WI38 (cell line): Measurements from ENCODE around the gene PHYH.

ENCODE experiments used
- H3K4me3 ChIP-seq: 2 replicates; pipeline ENCODE4 v1.5.1; 2011; ENCODE audit warnings: low read depth, mild to moderate bottlenecking, control low read depth, low read length
- TF ChIP-seq, protein P1 (sequence below): IDR thresholded peaks from 2 replicates; pipeline ENCODE4 v1.5.1; 2012; ENCODE audit warnings: low read depth, mild to moderate bottlenecking, control low read depth, low read length

Gene PHYH

DNA sequence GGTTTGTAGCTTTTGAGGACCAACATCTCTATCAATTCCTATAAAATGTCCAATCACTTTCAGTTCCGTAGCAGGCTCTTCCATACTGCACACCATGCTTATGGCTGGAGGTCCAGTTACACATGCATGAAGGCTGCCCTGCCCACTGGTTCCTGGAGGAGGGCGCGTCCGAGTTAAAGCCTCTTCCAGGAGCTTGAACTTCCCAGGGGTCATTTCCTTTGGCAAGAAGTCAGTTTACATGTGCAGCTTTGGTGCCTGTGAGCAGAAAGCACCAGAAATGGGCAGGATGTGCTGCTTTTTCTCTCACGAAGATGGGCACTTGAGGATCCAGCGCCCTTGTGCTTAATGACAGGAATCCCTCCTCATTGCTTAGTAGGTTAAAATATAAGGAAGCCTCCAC, 17.6 kb upstream of the PHYH start:
- H3K4me3 ChIP-seq = no peak overlapping the region
- TF ChIP-seq, protein P1, sequence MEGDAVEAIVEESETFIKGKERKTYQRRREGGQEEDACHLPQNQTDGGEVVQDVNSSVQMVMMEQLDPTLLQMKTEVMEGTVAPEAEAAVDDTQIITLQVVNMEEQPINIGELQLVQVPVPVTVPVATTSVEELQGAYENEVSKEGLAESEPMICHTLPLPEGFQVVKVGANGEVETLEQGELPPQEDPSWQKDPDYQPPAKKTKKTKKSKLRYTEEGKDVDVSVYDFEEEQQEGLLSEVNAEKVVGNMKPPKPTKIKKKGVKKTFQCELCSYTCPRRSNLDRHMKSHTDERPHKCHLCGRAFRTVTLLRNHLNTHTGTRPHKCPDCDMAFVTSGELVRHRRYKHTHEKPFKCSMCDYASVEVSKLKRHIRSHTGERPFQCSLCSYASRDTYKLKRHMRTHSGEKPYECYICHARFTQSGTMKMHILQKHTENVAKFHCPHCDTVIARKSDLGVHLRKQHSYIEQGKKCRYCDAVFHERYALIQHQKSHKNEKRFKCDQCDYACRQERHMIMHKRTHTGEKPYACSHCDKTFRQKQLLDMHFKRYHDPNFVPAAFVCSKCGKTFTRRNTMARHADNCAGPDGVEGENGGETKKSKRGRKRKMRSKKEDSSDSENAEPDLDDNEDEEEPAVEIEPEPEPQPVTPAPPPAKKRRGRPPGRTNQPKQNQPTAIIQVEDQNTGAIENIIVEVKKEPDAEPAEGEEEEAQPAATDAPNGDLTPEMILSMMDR = no peak

DNA sequence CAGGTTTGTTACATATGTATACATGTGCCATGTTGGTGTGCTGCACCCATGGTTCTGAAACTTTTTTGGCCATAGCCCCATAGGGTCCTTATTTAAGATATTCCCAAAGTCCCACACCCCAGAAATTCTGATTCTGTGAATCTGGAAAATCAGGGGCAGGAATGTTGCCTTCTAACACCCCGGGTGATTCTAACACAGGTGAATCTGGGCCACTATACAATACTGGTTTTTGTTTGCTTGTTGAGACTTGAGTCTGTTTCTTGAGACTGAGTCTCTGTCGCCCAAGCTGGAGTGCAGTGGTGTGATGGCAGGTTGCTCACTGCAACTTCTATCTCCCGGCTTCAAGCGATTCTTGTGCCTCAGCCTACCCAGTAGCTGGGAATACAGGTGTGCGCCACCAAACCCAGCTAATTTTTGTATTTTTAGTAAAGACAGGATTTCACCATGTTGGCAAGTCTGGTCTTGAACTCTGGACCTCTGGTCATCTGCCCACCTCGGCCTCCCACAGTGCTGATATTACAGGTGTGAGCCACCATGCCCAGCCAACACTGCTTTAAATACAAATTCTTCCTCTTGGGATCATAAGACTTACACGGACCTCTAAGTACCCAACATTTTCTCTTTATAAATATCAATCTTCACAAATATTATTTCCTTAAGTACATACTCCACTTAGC, 16.9 kb upstream of the PHYH start:
- TF ChIP-seq, protein P1 = no peak
- no peak overlapping the region for H3K4me3 ChIP-seq

DNA sequence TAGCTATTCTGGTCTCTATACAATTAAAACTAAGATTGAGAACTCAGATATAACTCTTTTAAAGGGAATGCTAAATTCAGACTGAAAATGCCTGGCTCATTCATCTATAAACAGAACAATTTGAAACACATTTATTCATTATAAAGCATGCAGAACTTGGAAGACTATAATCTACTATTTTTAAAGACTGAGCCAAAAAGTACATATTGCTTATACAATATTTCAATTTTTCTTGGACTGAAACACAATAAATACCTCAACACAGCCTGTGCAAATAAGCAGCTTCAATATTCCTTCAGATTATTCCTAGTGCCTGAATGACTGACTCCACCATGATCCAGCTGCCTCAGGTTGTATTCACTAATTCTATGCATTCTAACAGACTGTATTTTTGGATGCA, 15.5 kb upstream of the PHYH start:
- TF ChIP-seq, protein P1 = no peak
- no peak overlapping the region for H3K4me3 ChIP-seq

DNA sequence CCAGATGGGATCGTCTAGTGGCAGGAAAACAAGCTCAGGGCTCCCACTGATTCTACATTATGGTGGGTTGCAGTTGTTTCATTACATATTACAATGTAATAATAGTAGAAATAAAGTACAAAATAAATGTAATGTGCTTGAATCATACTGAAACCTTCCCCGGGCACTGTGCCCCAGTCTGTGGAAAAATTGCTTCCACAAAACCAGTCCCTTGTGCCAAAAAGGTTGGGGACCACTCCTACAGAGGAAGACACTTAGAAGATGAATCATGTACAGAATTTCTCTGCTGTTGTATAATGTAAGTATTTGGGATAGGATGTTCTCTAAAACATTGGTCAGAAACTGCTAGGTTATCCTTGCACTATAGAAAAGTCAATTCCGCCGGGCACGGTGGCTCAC, 11.3 kb upstream of the PHYH start:
- no peak overlapping the region for H3K4me3 ChIP-seq
- TF ChIP-seq, protein P1 = no peak

DNA sequence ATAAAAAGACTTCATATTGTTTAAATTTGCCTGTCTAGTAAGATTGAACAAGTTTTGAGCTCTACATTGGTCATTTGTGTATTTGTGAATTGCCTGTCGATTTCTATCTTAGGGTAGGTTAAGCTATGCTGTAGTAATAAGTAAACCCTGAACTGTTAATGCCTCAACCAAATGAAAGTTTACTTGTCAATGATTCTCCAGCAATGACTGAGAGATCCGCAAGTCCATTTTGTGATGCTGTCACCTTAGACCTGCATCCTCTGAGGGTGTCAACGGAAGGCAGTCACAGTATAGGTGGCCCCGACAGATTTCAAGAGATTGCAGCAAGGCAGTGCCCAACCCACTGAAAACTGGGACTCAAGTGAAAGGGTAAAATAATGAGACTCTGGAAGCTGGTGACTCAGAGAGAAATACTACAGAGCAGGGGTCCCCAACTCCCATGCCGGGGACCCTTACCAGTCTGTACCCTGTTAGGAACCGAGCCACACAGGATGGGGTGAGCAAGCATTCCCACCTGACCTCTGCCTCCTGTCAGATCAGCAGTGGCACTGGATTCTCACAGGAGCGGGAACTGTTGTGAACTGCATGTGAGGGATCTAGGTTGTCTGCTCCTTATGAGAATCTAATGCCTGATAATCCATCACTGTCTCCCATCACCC, 10.8 kb upstream of the PHYH start:
- TF ChIP-seq, protein P1 = no peak
- no peak overlapping the region for H3K4me3 ChIP-seq

DNA sequence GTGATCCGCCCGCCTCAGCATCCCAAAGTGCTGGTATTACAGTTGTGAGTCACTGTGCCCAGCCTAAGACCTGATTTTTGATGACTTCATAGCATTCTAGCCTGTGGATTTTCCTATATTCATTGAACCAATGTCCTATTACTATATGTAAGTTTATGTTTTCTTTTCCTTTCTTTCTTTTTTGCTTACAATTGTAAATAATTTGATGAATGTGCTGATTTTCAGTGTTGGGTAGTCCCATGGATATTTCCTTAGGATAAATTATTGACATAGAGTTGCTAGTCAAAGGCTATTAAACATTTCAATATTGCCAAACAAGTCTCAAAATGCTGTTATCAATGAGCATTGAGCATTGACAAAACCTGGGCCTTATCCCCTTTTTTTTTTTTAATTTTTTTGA, 9.9 kb upstream of the PHYH start:
- TF ChIP-seq, protein P1 = no peak
- no peak overlapping the region for H3K4me3 ChIP-seq

DNA sequence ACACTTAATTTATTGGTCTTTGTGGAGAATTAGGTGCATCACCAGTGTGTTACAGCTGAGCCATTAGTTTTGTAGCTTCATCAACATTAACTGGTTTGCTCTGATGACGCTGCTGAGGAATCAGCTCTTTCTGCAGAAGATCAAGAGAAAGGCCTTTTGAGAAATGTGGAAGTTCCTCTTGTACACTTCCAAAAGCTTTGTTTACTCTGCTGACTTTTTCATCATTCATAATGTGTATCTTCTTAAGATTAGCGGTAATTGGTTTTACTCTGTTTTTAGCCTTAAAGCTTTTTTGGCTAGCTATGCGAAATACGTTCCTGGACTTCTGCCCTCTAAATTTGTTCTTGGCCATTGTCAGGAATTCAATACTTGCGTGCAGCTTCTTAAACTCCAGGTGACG, 8.2 kb upstream of the PHYH start:
- TF ChIP-seq, protein P1 = no peak
- no peak overlapping the region for H3K4me3 ChIP-seq
